ENCODE measurements around the gene GNB1L. TPM values are rescaled to one million over a fixed set of nuclear protein-coding genes. Genes with fewer than 3 reads are reported as not detected.

The GNB1L gene
- total and polyA plus RNA-seq, 2 donors = 11.2 to 15.4 TPM

DNA sequence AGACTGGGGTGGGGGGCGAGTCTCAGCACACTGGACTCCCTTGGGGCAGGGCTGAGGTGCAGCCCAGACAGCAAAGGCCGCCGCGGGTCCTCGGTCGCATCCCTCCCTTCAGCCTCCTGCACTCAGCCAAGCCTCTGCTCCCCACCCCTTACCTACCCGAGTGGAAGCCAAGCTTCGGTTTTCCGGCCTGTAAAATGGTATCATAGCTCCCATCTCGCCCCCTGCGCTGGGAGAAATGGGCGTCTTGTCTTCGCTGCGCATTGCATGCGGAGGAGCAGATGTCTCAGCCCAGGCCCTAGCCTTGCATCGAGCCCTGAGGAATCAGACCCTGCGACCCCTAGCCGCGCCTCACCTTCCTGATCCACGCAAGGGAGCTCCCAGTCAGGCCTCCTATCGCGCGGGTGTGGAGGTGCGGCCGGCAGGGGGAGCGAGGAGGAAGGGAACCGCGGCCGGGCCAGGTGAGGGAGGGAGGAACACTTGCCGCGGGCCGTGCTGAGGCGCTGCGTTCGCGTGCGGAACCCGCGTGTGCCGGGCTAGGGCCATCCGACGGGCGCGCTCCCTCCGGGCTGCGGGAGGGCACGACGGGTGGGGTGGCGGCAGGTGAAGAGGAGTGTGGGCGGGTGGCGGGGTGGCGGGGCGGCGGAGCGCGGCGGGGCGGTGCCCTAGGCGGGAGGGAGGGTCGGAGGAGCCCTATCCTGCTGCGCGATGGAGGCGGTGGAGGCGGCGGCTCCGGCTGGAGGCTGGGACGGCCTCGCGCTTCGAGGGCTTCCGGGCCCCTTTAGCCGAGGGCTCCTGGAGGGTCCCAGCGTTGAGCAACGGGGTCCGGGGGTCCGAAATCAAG lies 98.2 kb downstream of the GNB1L start:
- no peaks in the 10 kb centered on the region for H3K36me3 ChIP-seq (ENCODE audit: control insufficient read depth in 2 of 2, insufficient read depth in 2 of 2, low read length in 1 of 2)
- peaks cover 0 to 13% of the 10 kb centered on the region in 2 donors for H3K9me3 ChIP-seq (ENCODE audit: control insufficient read depth in 2 of 2, insufficient read depth in 1 of 2, low read length in 1 of 2)
- H3K4me1 ChIP-seq (ENCODE audit: control insufficient read depth in 2 of 2, insufficient read depth in 2 of 2, low read length in 2 of 2) = peaks cover 6 to 37% of the 10 kb centered on the region in 2 donors
- no peak overlapping the region for H3K27ac ChIP-seq (ENCODE audit: low read depth in 1 of 2, low read length in 1 of 2)
- DNase-seq (ENCODE audit: low read depth in 6 of 9, low spot score in 9 of 9) = peak in 6 of 9 donors; percentile 41 to 80 (median 60)
- H3K4me3 ChIP-seq (ENCODE audit: low read length in 2 of 2) = peak overlapping the region in 1 of 2 donors; percentile 37
- H3K27me3 ChIP-seq (ENCODE audit: control insufficient read depth in 2 of 2, insufficient read depth in 1 of 2, low read length in 1 of 2) = peaks cover 82 to 97% of the 10 kb centered on the region in 2 donors
- WGBS = 3% methylated on average over 76 of the region's 76 CpGs

- Histone ChIP-seq H3K4me1 (ENCODE audit: control insufficient read depth in 2 of 2, insufficient read depth in 2 of 2, low read length in 2 of 2) (peaks cover 6 to 37% of the 10 kb centered on the region in 2 donors), H3K4me3 (ENCODE audit: low read length in 2 of 2) (no peak overlapping the region), H3K27ac (ENCODE audit: low read depth in 1 of 2, low read length in 1 of 2) (no peak overlapping the region), H3K9me3 (ENCODE audit: control insufficient read depth in 2 of 2, insufficient read depth in 1 of 2, low read length in 1 of 2) (peaks cover 0 to 13% of the 10 kb centered on the region in 2 donors), H3K36me3 (ENCODE audit: control insufficient read depth in 2 of 2, insufficient read depth in 2 of 2, low read length in 1 of 2) (no peaks in the 10 kb centered on the region), H3K27me3 (ENCODE audit: control insufficient read depth in 2 of 2, insufficient read depth in 1 of 2, low read length in 1 of 2) (peaks cover 77 to 98% of the 10 kb centered on the region in 2 donors)
- no peak for DNase-seq (ENCODE audit: low read depth in 6 of 9, low spot score in 9 of 9)
- 5% methylated on average over 26 of the region's 26 CpGs for WGBS
These were observed 98.9 kb downstream of the GNB1L start for GRCh38 chr22:19755722-19756287.

- H3K27me3 ChIP-seq (ENCODE audit: control insufficient read depth in 2 of 2, insufficient read depth in 1 of 2, low read length in 1 of 2) = peaks cover 75 to 98% of the 10 kb centered on the region in 2 donors
- 6% methylated on average over 59 of the region's 59 CpGs for WGBS
- H3K4me3 ChIP-seq (ENCODE audit: low read length in 2 of 2) = no peak overlapping the region
- peaks cover 0 to 13% of the 10 kb centered on the region in 2 donors for H3K9me3 ChIP-seq (ENCODE audit: control insufficient read depth in 2 of 2, insufficient read depth in 1 of 2, low read length in 1 of 2)
- no peak for DNase-seq (ENCODE audit: low read depth in 6 of 9, low spot score in 9 of 9)
- H3K27ac ChIP-seq (ENCODE audit: low read depth in 1 of 2, low read length in 1 of 2) = no peak overlapping the region
- no peaks in the 10 kb centered on the region for H3K36me3 ChIP-seq (ENCODE audit: control insufficient read depth in 2 of 2, insufficient read depth in 2 of 2, low read length in 1 of 2)
- peaks cover 6 to 37% of the 10 kb centered on the region in 2 donors for H3K4me1 ChIP-seq (ENCODE audit: control insufficient read depth in 2 of 2, insufficient read depth in 2 of 2, low read length in 2 of 2)
These were observed 99.4 kb downstream of the GNB1L start for GRCh38 chr22:19755145-19755710.

GRCh38 chr22:19754701-19755144 lies 100.0 kb downstream of the GNB1L start:
- peaks cover 6 to 35% of the 10 kb centered on the region in 2 donors for H3K4me1 ChIP-seq (ENCODE audit: control insufficient read depth in 2 of 2, insufficient read depth in 2 of 2, low read length in 2 of 2)
- no peak overlapping the region for H3K27ac ChIP-seq (ENCODE audit: low read depth in 1 of 2, low read length in 1 of 2)
- H3K36me3 ChIP-seq (ENCODE audit: control insufficient read depth in 2 of 2, insufficient read depth in 2 of 2, low read length in 1 of 2) = no peaks in the 10 kb centered on the region
- DNase-seq (ENCODE audit: low read depth in 6 of 9, low spot score in 9 of 9) = no peak
- no peak overlapping the region for H3K4me3 ChIP-seq (ENCODE audit: low read length in 2 of 2)
- H3K9me3 ChIP-seq (ENCODE audit: control insufficient read depth in 2 of 2, insufficient read depth in 1 of 2, low read length in 1 of 2) = peaks cover 0 to 13% of the 10 kb centered on the region in 2 donors
- H3K27me3 ChIP-seq (ENCODE audit: control insufficient read depth in 2 of 2, insufficient read depth in 1 of 2, low read length in 1 of 2) = peaks cover 71 to 98% of the 10 kb centered on the region in 2 donors
- 44% methylated on average over 14 of the region's 14 CpGs for WGBS

- peaks cover 67 to 98% of the 10 kb centered on the region in 2 donors for H3K27me3 ChIP-seq (ENCODE audit: control insufficient read depth in 2 of 2, insufficient read depth in 1 of 2, low read length in 1 of 2)
- no peak for DNase-seq (ENCODE audit: low read depth in 6 of 9, low spot score in 9 of 9)
- 89% methylated on average over 14 of the region's 14 CpGs for WGBS
These were observed 100.5 kb downstream of the GNB1L start for GRCh38 chr22:19753996-19754700.

GRCh38 chr22:19753090-19753842 lies 101.4 kb downstream of the GNB1L start:
- peaks cover 4 to 26% of the 10 kb centered on the region in 2 donors for H3K4me1 ChIP-seq (ENCODE audit: control insufficient read depth in 2 of 2, insufficient read depth in 2 of 2, low read length in 2 of 2)
- peaks cover 2 to 13% of the 10 kb centered on the region in 2 donors for H3K9me3 ChIP-seq (ENCODE audit: control insufficient read depth in 2 of 2, insufficient read depth in 1 of 2, low read length in 1 of 2)
- H3K4me3 ChIP-seq (ENCODE audit: low read length in 2 of 2) = no peak overlapping the region
- 96% methylated on average over 10 of the region's 10 CpGs for WGBS
- H3K27ac ChIP-seq (ENCODE audit: low read depth in 1 of 2, low read length in 1 of 2) = no peak overlapping the region
- peaks cover 58 to 97% of the 10 kb centered on the region in 2 donors for H3K27me3 ChIP-seq (ENCODE audit: control insufficient read depth in 2 of 2, insufficient read depth in 1 of 2, low read length in 1 of 2)
- no peaks in the 10 kb centered on the region for H3K36me3 ChIP-seq (ENCODE audit: control insufficient read depth in 2 of 2, insufficient read depth in 2 of 2, low read length in 1 of 2)
- no peak for DNase-seq (ENCODE audit: low read depth in 6 of 9, low spot score in 9 of 9)

More at GRCh38 chr22:19753996-19754700, 100.5 kb downstream of the GNB1L start:
- peaks cover under 1 to 13% of the 10 kb centered on the region in 2 donors for H3K9me3 ChIP-seq (ENCODE audit: control insufficient read depth in 2 of 2, insufficient read depth in 1 of 2, low read length in 1 of 2)
- peaks cover 4 to 31% of the 10 kb centered on the region in 2 donors for H3K4me1 ChIP-seq (ENCODE audit: control insufficient read depth in 2 of 2, insufficient read depth in 2 of 2, low read length in 2 of 2)
- no peak overlapping the region for H3K4me3 ChIP-seq (ENCODE audit: low read length in 2 of 2)
- H3K27ac ChIP-seq (ENCODE audit: low read depth in 1 of 2, low read length in 1 of 2) = no peak overlapping the region
- no peaks in the 10 kb centered on the region for H3K36me3 ChIP-seq (ENCODE audit: control insufficient read depth in 2 of 2, insufficient read depth in 2 of 2, low read length in 1 of 2)

DNA sequence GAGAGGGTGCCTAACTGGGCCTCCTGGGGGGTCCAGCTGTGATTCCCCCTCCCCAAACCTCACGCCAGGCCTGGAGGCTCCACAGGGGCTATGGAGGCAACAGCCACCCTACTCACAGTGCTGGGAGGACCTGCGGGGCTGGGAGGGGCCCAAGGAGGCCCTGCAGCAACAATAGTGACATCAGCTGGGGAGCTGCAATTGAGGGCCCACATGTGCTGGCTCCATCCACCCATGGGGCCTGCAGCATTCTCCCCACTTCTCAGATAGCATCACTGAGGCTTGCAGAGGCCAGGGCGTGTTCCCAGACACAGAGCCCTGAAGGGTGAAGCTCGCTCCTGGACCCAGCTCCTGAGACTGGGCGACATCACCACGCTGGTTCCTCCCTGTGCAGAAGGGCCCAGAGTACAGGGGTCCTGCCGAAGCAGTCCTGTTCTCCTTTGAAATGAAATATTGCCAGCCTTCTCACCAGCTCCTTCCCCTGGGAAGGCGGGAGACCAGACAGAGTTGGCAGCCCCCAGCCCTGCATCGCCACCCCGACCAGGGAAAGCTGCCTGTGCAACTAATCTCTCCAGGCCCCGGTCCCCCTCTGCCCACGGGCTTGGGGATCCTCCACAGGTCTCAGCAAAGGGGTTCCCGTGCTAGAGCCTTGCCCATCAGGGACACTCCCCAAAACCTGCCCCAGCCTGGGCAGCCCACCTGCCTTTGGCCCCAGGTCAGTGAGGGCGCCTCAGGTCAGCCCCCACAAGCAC lies 103.0 kb downstream of the GNB1L start:
- Histone ChIP-seq H3K36me3 (ENCODE audit: control insufficient read depth in 2 of 2, insufficient read depth in 2 of 2, low read length in 1 of 2) (no peaks in the 10 kb centered on the region), H3K27ac (ENCODE audit: low read depth in 1 of 2, low read length in 1 of 2) (no peak overlapping the region), H3K27me3 (ENCODE audit: control insufficient read depth in 2 of 2, insufficient read depth in 1 of 2, low read length in 1 of 2) (peaks cover 42 to 94% of the 10 kb centered on the region in 2 donors), H3K4me3 (ENCODE audit: low read length in 2 of 2) (no peak overlapping the region), H3K4me1 (ENCODE audit: control insufficient read depth in 2 of 2, insufficient read depth in 2 of 2, low read length in 2 of 2) (peaks cover 0 to 14% of the 10 kb centered on the region in 2 donors), H3K9me3 (ENCODE audit: control insufficient read depth in 2 of 2, insufficient read depth in 1 of 2, low read length in 1 of 2) (peaks cover 2 to 10% of the 10 kb centered on the region in 2 donors)
- DNase-seq (ENCODE audit: low read depth in 6 of 9, low spot score in 9 of 9) = no peak
- 96% methylated on average over 14 of the region's 14 CpGs for WGBS

Data from thymus (tissue), 11 donors.